HEK293 (cell line): ENCODE measurements around the gene PLEKHO2.
A peak's percentile ranks its signal among the peaks of the same experiment; 100 is the strongest.

Experiments
- BCL11A ChIP-seq: fragments of 450-650 bp; formaldehyde crosslinking; IDR thresholded peaks from 2 replicates; pipeline ENCODE4 v1.5.1; 2016; ENCODE audit warnings: low read depth, missing biosample characterization, missing genetic modification characterization
- PRDM10 ChIP-seq: fragments of 450-650 bp; formaldehyde crosslinking; IDR thresholded peaks from 2 replicates; pipeline ENCODE4 v1.5.1; 2016; ENCODE audit warnings: missing biosample characterization, missing genetic modification characterization
- ZBTB1 ChIP-seq: fragments of 450-650 bp; formaldehyde crosslinking; IDR thresholded peaks from 2 replicates; pipeline ENCODE4 v1.5.1; 2016; ENCODE audit warnings: missing biosample characterization, missing genetic modification characterization
- ZBTB6 ChIP-seq: fragments of 450-650 bp; formaldehyde crosslinking; IDR thresholded peaks from 2 replicates; pipeline ENCODE4 v1.5.1; 2017; ENCODE audit warnings: missing biosample characterization, missing genetic modification characterization
- ZBTB8A ChIP-seq: fragments of 450-650 bp; formaldehyde crosslinking; IDR thresholded peaks from 2 replicates; pipeline ENCODE4 v1.5.1; 2016; ENCODE audit warnings: missing biosample characterization, missing genetic modification characterization
- ZEB2 ChIP-seq: fragments of 450-650 bp; formaldehyde crosslinking; IDR thresholded peaks from 2 replicates; pipeline ENCODE4 v1.5.1; 2016; ENCODE audit warnings: missing biosample characterization, missing genetic modification characterization
- ZFP41 ChIP-seq: fragments of 450-650 bp; formaldehyde crosslinking; IDR thresholded peaks from 2 replicates; pipeline ENCODE4 v1.5.1; 2016; ENCODE audit warnings: missing biosample characterization, missing genetic modification characterization, borderline replicate concordance
- ZFP69B ChIP-seq: fragments of 450-650 bp; formaldehyde crosslinking; IDR thresholded peaks from 2 replicates; pipeline ENCODE4 v1.5.1; 2016; ENCODE audit warnings: missing biosample characterization, missing genetic modification characterization
- ZNF114 ChIP-seq: fragments of 450-650 bp; formaldehyde crosslinking; IDR thresholded peaks from 2 replicates; pipeline ENCODE4 v1.5.0; 2017; ENCODE audit warnings: missing biosample characterization, missing genetic modification characterization
- ZNF132 ChIP-seq: fragments of 450-650 bp; formaldehyde crosslinking; IDR thresholded peaks from 2 replicates; pipeline ENCODE4 v1.5.1; 2017; ENCODE audit warnings: missing biosample characterization, missing genetic modification characterization, borderline replicate concordance
- ZNF19 ChIP-seq: fragments of 450-650 bp; formaldehyde crosslinking; IDR thresholded peaks from 2 replicates; pipeline ENCODE4; 2016; ENCODE audit warnings: missing biosample characterization, missing genetic modification characterization, low read depth
- ZNF280D ChIP-seq: fragments of 450-650 bp; formaldehyde crosslinking; IDR thresholded peaks from 2 replicates; pipeline ENCODE4 v1.5.1; 2016; ENCODE audit warnings: missing biosample characterization, missing genetic modification characterization
- ZNF341 ChIP-seq: fragments of 450-650 bp; formaldehyde crosslinking; IDR thresholded peaks from 2 replicates; pipeline ENCODE4; 2016; ENCODE audit warnings: low read depth, missing biosample characterization, missing genetic modification characterization
- ZNF37A ChIP-seq: fragments of 450-650 bp; IDR thresholded peaks from 2 replicates; pipeline ENCODE4 v1.5.1; 2018; ENCODE audit warnings: missing biosample characterization, missing genetic modification characterization
- ZNF404 ChIP-seq: fragments of 450-650 bp; formaldehyde crosslinking; IDR thresholded peaks from 2 replicates; pipeline ENCODE4 v1.5.1; 2017; ENCODE audit warnings: missing biosample characterization, missing genetic modification characterization
- ZNF433 ChIP-seq: fragments of 450-650 bp; formaldehyde crosslinking; IDR thresholded peaks from 2 replicates; pipeline ENCODE4 v1.5.1; 2016; ENCODE audit warnings: missing biosample characterization, missing genetic modification characterization, low read depth
- ZNF544 ChIP-seq: fragments of 450-650 bp; formaldehyde crosslinking; IDR thresholded peaks from 2 replicates; pipeline ENCODE4 v1.5.0; 2017; ENCODE audit warnings: missing biosample characterization, missing genetic modification characterization
- ZNF558 ChIP-seq: fragments of 450-650 bp; formaldehyde crosslinking; IDR thresholded peaks from 2 replicates; pipeline ENCODE4 v1.5.1; 2016; ENCODE audit warnings: missing biosample characterization, missing genetic modification characterization
- ZNF624 ChIP-seq: fragments of 450-650 bp; formaldehyde crosslinking; IDR thresholded peaks from 2 replicates; pipeline ENCODE4 v1.5.1; 2017; ENCODE audit warnings: missing biosample characterization, missing genetic modification characterization
- ZNF704 ChIP-seq: fragments of 450-650 bp; formaldehyde crosslinking; IDR thresholded peaks from 2 replicates; pipeline ENCODE4 v1.5.1; 2016; ENCODE audit warnings: missing biosample characterization, missing genetic modification characterization
- ZNF747 ChIP-seq: fragments of 450-650 bp; formaldehyde crosslinking; IDR thresholded peaks from 2 replicates; pipeline ENCODE4 v1.5.1; 2016; ENCODE audit warnings: missing biosample characterization, missing genetic modification characterization
- ZNF837 ChIP-seq: fragments of 450-650 bp; formaldehyde crosslinking; IDR thresholded peaks from 2 replicates; pipeline ENCODE4 v1.5.1; 2016; ENCODE audit warnings: missing biosample characterization, missing genetic modification characterization
- TF ChIP-seq, protein P1 (sequence below): fragments of 450-650 bp; formaldehyde crosslinking; conservative IDR thresholded peaks from 2 replicates; pipeline ENCODE4 v1.5.1; 2016; ENCODE audit warnings: low read depth, missing biosample characterization, missing genetic modification characterization
- TF ChIP-seq, protein P2 (sequence below): fragments of 450-650 bp; formaldehyde crosslinking; IDR thresholded peaks from 2 replicates; pipeline ENCODE4 v1.5.1; 2016; ENCODE audit warnings: missing biosample characterization, missing genetic modification characterization, low read depth

Gene PLEKHO2

DNA sequence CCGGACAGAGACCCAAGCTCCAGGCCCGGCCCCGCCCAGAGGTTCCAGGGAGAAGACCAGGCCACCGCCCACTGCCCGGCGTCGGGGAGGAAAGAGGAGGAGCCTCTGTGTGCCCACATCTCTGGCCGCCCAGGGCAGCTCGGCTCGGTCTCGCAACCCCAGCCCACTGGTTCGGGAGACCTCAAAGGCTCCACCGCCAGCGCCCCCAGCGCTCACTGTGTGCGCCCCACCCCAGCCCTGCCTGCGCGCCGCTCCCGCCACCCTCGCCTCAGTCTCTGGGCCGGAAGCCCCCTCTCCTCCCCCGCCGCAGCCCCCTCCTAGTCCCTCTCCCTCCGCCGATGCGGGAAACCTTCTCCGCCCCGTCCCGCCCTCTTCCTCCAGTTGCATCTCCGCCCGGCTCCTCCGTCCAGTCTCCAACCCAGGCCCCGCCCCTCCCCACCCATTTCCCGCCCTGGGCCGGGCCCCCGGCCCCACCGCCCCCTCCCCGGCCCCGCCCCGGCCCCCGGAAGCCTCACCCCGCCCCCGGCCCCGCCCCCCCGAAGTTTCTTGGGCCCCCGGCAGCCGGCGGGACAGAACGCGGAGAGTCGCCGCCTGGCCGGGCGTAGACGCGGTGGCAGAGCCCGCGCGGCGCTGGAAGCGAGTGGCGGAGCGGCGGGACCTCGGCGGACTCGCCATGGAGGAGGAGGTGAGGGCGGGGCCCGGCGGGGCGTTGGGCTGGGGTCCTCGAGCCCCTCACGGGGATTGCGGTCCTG is at the start of gene PLEKHO2 (continued):
- TF ChIP-seq ZNF747 (tag by site-specific recombination) (no peak), ZEB2 (tag by site-specific recombination) (no peak), ZBTB6 (tag by site-specific recombination) (no peak), ZBTB1 (tag by site-specific recombination) (no peak), ZNF19 (tag by site-specific recombination) (no peak), ZNF837 (no peak), ZFP41 (tag by site-specific recombination) (no peak), ZNF544 (tag by site-specific recombination) (no peak), ZNF132 (tag by site-specific recombination) (no peak), PRDM10 (peak; percentile 32; the same call in 1 of the 2 replicates), ZNF558 (tag by site-specific recombination) (no peak), ZNF280D (tag by site-specific recombination) (no peak), ZNF704 (no peak), ZNF433 (no peak), ZFP69B (no peak), ZNF624 (tag by site-specific recombination) (no peak), BCL11A (tag by site-specific recombination) (no peak), ZNF404 (tag by site-specific recombination) (no peak), ZNF114 (tag by site-specific recombination) (no peak), ZNF37A (tag by site-specific recombination) (no peak), ZNF341 (tag by site-specific recombination) (peak; percentile 20), ZBTB8A (tag by site-specific recombination) (peak; percentile 74)
- TF ChIP-seq, protein P1, sequence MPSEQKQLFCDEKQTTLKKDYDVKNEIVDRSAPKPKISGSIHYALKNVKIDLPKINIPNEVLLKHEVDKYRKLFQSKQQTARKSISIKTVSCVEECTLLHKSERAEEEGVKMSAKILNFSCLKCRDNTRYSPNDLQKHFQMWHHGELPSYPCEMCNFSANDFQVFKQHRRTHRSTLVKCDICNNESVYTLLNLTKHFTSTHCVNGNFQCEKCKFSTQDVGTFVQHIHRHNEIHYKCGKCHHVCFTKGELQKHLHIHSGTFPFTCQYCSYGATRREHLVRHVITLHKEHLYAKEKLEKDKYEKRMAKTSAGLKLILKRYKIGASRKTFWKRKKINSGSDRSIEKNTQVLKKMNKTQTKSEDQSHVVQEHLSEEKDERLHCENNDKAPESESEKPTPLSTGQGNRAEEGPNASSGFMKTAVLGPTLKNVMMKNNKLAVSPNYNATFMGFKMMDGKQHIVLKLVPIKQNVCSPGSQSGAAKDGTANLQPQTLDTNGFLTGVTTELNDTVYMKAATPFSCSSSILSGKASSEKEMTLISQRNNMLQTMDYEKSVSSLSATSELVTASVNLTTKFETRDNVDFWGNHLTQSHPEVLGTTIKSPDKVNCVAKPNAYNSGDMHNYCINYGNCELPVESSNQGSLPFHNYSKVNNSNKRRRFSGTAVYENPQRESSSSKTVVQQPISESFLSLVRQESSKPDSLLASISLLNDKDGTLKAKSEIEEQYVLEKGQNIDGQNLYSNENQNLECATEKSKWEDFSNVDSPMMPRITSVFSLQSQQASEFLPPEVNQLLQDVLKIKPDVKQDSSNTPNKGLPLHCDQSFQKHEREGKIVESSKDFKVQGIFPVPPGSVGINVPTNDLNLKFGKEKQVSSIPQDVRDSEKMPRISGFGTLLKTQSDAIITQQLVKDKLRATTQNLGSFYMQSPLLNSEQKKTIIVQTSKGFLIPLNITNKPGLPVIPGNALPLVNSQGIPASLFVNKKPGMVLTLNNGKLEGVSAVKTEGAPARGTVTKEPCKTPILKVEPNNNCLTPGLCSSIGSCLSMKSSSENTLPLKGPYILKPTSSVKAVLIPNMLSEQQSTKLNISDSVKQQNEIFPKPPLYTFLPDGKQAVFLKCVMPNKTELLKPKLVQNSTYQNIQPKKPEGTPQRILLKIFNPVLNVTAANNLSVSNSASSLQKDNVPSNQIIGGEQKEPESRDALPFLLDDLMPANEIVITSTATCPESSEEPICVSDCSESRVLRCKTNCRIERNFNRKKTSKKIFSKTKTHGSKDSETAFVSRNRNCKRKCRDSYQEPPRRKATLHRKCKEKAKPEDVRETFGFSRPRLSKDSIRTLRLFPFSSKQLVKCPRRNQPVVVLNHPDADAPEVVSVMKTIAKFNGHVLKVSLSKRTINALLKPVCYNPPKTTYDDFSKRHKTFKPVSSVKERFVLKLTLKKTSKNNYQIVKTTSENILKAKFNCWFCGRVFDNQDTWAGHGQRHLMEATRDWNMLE (tag by site-specific recombination): no peak
- TF ChIP-seq, protein P2, sequence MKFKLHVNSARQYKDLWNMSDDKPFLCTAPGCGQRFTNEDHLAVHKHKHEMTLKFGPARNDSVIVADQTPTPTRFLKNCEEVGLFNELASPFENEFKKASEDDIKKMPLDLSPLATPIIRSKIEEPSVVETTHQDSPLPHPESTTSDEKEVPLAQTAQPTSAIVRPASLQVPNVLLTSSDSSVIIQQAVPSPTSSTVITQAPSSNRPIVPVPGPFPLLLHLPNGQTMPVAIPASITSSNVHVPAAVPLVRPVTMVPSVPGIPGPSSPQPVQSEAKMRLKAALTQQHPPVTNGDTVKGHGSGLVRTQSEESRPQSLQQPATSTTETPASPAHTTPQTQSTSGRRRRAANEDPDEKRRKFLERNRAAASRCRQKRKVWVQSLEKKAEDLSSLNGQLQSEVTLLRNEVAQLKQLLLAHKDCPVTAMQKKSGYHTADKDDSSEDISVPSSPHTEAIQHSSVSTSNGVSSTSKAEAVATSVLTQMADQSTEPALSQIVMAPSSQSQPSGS (tag by site-specific recombination): no peak
